ENCODE data around the gene HEXD.

DNA sequence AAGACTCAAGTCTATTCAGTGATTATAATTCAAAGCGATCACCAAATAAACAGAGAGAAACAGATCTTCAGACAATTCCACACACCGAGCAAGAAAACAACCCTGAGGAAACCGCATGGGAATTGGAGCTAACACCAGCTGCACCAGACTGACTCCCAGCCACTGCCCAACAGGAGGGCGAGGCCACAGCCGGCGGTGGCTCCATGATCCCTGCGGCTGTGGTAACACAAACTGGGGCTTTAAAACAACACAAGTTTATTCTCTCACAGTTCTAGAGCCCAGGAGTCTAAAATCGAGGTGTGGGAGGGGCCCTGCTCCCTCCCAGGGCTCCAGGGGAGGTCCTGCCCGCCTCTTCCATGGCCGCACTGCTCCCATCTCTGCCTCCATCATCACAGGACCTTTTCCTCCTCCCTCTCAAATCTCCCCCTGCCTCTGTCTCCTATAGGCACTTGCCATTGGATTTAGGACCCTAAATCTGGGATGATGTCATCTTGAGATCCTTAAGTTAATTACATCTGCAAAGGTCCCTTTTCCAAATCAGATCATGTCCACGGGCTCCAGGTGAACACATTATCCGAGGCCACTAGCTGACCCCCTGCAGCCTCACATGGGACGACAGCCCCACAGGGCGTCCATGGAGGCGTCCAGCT lies 9.7 kb upstream of the HEXD start:
- TF ChIP-seq EZH2 (IDR thresholded peaks at IDR 0.05): no peak
- no peak for TF ChIP-seq POLR2AphosphoS5 (IDR thresholded peaks at IDR 0.05; ENCODE audit: borderline replicate concordance, low read depth, low read length)
- TF ChIP-seq FOXP2 (optimal IDR thresholded peaks at IDR 0.05; ENCODE audit: control extremely low read depth, extremely low read length, insufficient read depth): no peak

Measured in SK-N-MC (cell line).